ENCODE data around the gene SERPINA1. TPM values are rescaled to one million over a fixed set of nuclear protein-coding genes. Genes with fewer than 3 reads are reported as not detected.

The SERPINA1 gene
- total RNA-seq, 1 experiment from 2014 or later, result 5.1 TPM

GRCh38 chr14:94382099-94382715 lies 6.2 kb downstream of the SERPINA1 start:
- Mint-ChIP-seq H3K9me3 (no peaks in the 10 kb centered on the region), H3K4me1 (peaks cover 16% of the 10 kb centered on the region), H3K27me3 (ENCODE audit: low read depth) (0 out of 2 replicates have a peak, but pooled peaks cover 3% of the 10 kb centered on the region), H3K36me3 (no peaks in the 10 kb centered on the region), H3K27ac (no peak overlapping the region), H3K4me3 (no peak overlapping the region)
- ChIA-PET POLR2A (interaction anchor here (0.6 kb wide), 1 partner anchor 332 kb away, joined by 3 read pairs; no protein-coding TSS in a partner anchor), CTCF (interaction anchor here (1.0 to 2.8 kb wide), 5 partner anchors 10 to 167 kb away, joined by 3 to 13 read pairs (median 3); no protein-coding TSS in a partner anchor)
- DNase-seq (ENCODE audit: low spot score) (no peak), ATAC-seq (no peak)
- TF ChIP-seq TP53 (CRISPR knock-in tag; IDR thresholded peaks at IDR 0.05), result no peak
- TF ChIP-seq ZNF416 (CRISPR knock-in tag; IDR thresholded peaks at IDR 0.05), result no peak
- TF ChIP-seq SMAD3 (CRISPR knock-in tag; IDR thresholded peaks at IDR 0.05; ENCODE audit: borderline replicate concordance), result no peak
- no peak for TF ChIP-seq TCF7 (CRISPR knock-in tag; IDR thresholded peaks at IDR 0.05; ENCODE audit: low read depth)
- TF ChIP-seq USF1 (CRISPR knock-in tag; IDR thresholded peaks at IDR 0.05), result no peak
- TF ChIP-seq CREB1 (CRISPR knock-in tag; IDR thresholded peaks at IDR 0.05), result no peak
- TF ChIP-seq ZNF396 (CRISPR knock-in tag; IDR thresholded peaks at IDR 0.05; ENCODE audit: borderline replicate concordance), result no peak
- no peak for TF ChIP-seq EMX1 (CRISPR knock-in tag; IDR thresholded peaks at IDR 0.05)
- no peak for TF ChIP-seq GTF2I (CRISPR knock-in tag; conservative IDR thresholded peaks at IDR 0.05)
- no peak for TF ChIP-seq ZBTB21 (CRISPR knock-in tag; IDR thresholded peaks at IDR 0.05; ENCODE audit: borderline replicate concordance)
- no peak for TF ChIP-seq ELF4 (CRISPR knock-in tag; IDR thresholded peaks at IDR 0.05; ENCODE audit: low read depth)
- TF ChIP-seq ZNF121 (CRISPR knock-in tag; IDR thresholded peaks at IDR 0.05), result no peak
- TF ChIP-seq ZNF317 (CRISPR knock-in tag; IDR thresholded peaks at IDR 0.05; ENCODE audit: borderline replicate concordance, low read depth), result no peak

GRCh38 chr14:94381149-94382030 lies 7.0 kb downstream of the SERPINA1 start:
- CTCF ChIA-PET, result interaction anchor here (1.1 to 2.8 kb wide), 4 partner anchors 9 to 168 kb away, joined by 3 to 13 read pairs (median 3); no protein-coding TSS in a partner anchor
- DNase-seq (ENCODE audit: low spot score), result no peak
- no peaks in the 10 kb centered on the region for H3K36me3 Mint-ChIP-seq
- peaks cover 16% of the 10 kb centered on the region for H3K4me1 Mint-ChIP-seq
- H3K27ac Mint-ChIP-seq, result no peak overlapping the region
- H3K4me3 Mint-ChIP-seq, result no peak overlapping the region
- peak; percentile 63 for ATAC-seq
- H3K27me3 Mint-ChIP-seq (ENCODE audit: low read depth), result 0 out of 2 replicates have a peak, but pooled peaks cover 3% of the 10 kb centered on the region
- H3K9me3 Mint-ChIP-seq, result no peaks in the 10 kb centered on the region
- POLR2A ChIA-PET, result no interaction called here
- TF ChIP-seq RORB (CRISPR knock-in tag; IDR thresholded peaks at IDR 0.05) (no peak), FOXP4 (CRISPR knock-in tag; IDR thresholded peaks at IDR 0.05) (no peak), PRRX2 (CRISPR knock-in tag; IDR thresholded peaks at IDR 0.05) (no peak), SOX15 (CRISPR knock-in tag; IDR thresholded peaks at IDR 0.05) (no peak), NR2C2 (CRISPR knock-in tag; IDR thresholded peaks at IDR 0.05) (no peak), ZNF232 (CRISPR knock-in tag; IDR thresholded peaks at IDR 0.05) (no peak), ZNF121 (CRISPR knock-in tag; IDR thresholded peaks at IDR 0.05) (no peak), CDX4 (CRISPR knock-in tag; IDR thresholded peaks at IDR 0.05; ENCODE audit: borderline replicate concordance) (no peak), GRHL2 (CRISPR knock-in tag; IDR thresholded peaks at IDR 0.05; ENCODE audit: insufficient replicate concordance, severe bottlenecking) (no peak), NFYB (CRISPR knock-in tag; conservative IDR thresholded peaks at IDR 0.05; ENCODE audit: low read depth) (no peak), USF1 (CRISPR knock-in tag; IDR thresholded peaks at IDR 0.05) (no peak), ZNF281 (CRISPR knock-in tag; IDR thresholded peaks at IDR 0.05) (no peak)
